Right atrium auricular region (tissue), 2 donors: ENCODE measurements around the gene SULT1B1. TPM values are rescaled to one million over a fixed set of nuclear protein-coding genes. Genes with fewer than 3 reads are reported as not detected.

Experiments used
- DNase-seq: peaks from one replicate; pipeline ENCODE4 v3.0.0-alpha.2; 2019; ENCODE audit warnings: low spot score
- H3K27ac ChIP-seq, 2 donors: fragments of 200-600 bp; sonication (generic); 1 replicate in 1 of 2; 2 replicates in 1 of 2; pipeline ENCODE4 v1.5.1; 2016 to 2019
- H3K27me3 ChIP-seq, 2 donors: fragments of 200-600 bp; sonication (generic); one replicate each; pipeline versions ENCODE4 v1.5.1 to v1.6.0; 2017 to 2019
- H3K36me3 ChIP-seq: fragments of 200-600 bp; sonication (generic); one replicate; pipeline ENCODE4 v1.5.1; 2016
- H3K4me1 ChIP-seq, 2 donors: fragments of 200-600 bp; sonication (generic); one replicate each; pipeline versions ENCODE4 v1.5.1 to v1.6.0; 2017 to 2019
- H3K4me3 ChIP-seq, 2 donors: fragments of 200-600 bp; sonication (generic); 1 replicate in 1 of 2; 2 replicates in 1 of 2; pipeline ENCODE4 v1.5.1; 2017 to 2019; ENCODE audit warnings: mild to moderate bottlenecking in 1 of 2, moderate library complexity in 1 of 2
- H3K9me3 ChIP-seq, 2 donors: fragments of 200-600 bp; sonication (generic); one replicate each; pipeline ENCODE4 v1.5.1; 2019
- CTCF ChIP-seq, 2 donors: fragments of 200-600 bp; sonication (generic); IDR thresholded peaks; one replicate each; pipeline ENCODE4 v1.5.1; 2019; ENCODE audit warnings: antibody characterized with exemption in 2 of 2
- total RNA-seq, 2 donors: library from RNA; depleted of rRNA; stranded (reverse); fragments of >200 nt; gene quantifications; one replicate each; pipeline ENCODE4 v1.1.0, GENCODE V29; 2016

Gene SULT1B1
- total RNA-seq, 2 donors from 2014 or later, result 0.67 to 1.5 TPM

- no peaks in the 10 kb centered on the region for H3K27me3 ChIP-seq
- no peak for DNase-seq
- H3K9me3 ChIP-seq, result no peaks in the 10 kb centered on the region
- no peak for TF ChIP-seq CTCF (IDR thresholded peaks at IDR 0.05)
- no peak overlapping the region for H3K4me3 ChIP-seq
- H3K4me1 ChIP-seq, result no peaks in the 10 kb centered on the region
- no peaks in the 10 kb centered on the region for H3K36me3 ChIP-seq
- no peak overlapping the region for H3K27ac ChIP-seq
Measured at GRCh38 chr4:69759189-69759604, 1.2 kb downstream of the SULT1B1 start.

GRCh38 chr4:69757464-69757863, 3.0 kb downstream of the SULT1B1 start:
- TF ChIP-seq CTCF (IDR thresholded peaks at IDR 0.05), result no peak
- no peaks in the 10 kb centered on the region for H3K9me3 ChIP-seq
- no peak for DNase-seq
- H3K4me3 ChIP-seq, result no peak overlapping the region
- no peaks in the 10 kb centered on the region for H3K4me1 ChIP-seq
- no peak overlapping the region for H3K27ac ChIP-seq
- H3K36me3 ChIP-seq, result no peaks in the 10 kb centered on the region
- no peaks in the 10 kb centered on the region for H3K27me3 ChIP-seq

- no peak for TF ChIP-seq CTCF (IDR thresholded peaks at IDR 0.05)
- no peak for DNase-seq
- no peaks in the 10 kb centered on the region for H3K4me1 ChIP-seq
- H3K4me3 ChIP-seq, result no peak overlapping the region
- no peaks in the 10 kb centered on the region for H3K36me3 ChIP-seq
- H3K27me3 ChIP-seq, result no peaks in the 10 kb centered on the region
- H3K27ac ChIP-seq, result no peak overlapping the region
- H3K9me3 ChIP-seq, result no peaks in the 10 kb centered on the region
Measured at GRCh38 chr4:69754926-69755580, 5.4 kb downstream of the SULT1B1 start.

GRCh38 chr4:69753686-69754085, 6.7 kb downstream of the SULT1B1 start:
- TF ChIP-seq CTCF (IDR thresholded peaks at IDR 0.05), result no peak
- no peak overlapping the region for H3K27ac ChIP-seq
- no peaks in the 10 kb centered on the region for H3K4me1 ChIP-seq
- H3K9me3 ChIP-seq, result no peaks in the 10 kb centered on the region
- no peaks in the 10 kb centered on the region for H3K36me3 ChIP-seq
- DNase-seq, result no peak
- no peaks in the 10 kb centered on the region for H3K27me3 ChIP-seq
- H3K4me3 ChIP-seq, result no peak overlapping the region

GRCh38 chr4:69750346-69750745, 10.1 kb downstream of the SULT1B1 start:
- no peaks in the 10 kb centered on the region for H3K36me3 ChIP-seq
- H3K27ac ChIP-seq, result no peak overlapping the region
- no peaks in the 10 kb centered on the region for H3K27me3 ChIP-seq

More at GRCh38 chr4:69750346-69750745, 10.1 kb downstream of the SULT1B1 start:
- peaks cover 0 to 3% of the 10 kb centered on the region in 2 donors for H3K9me3 ChIP-seq
- no peak for DNase-seq
- no peak overlapping the region for H3K4me3 ChIP-seq
- no peak for TF ChIP-seq CTCF (IDR thresholded peaks at IDR 0.05)
- H3K4me1 ChIP-seq, result no peaks in the 10 kb centered on the region
